Measurements from ENCODE around the gene OGDH. TPM values are rescaled to one million over a fixed set of nuclear protein-coding genes. Genes with fewer than 3 reads are reported as not detected.

The OGDH gene
- total and polyA plus RNA-seq, 10 of the 15 experiments (the other 5 are each of a cell fraction or from before 2014, with no cell fraction given): 4.1 to 103 (median 48.4) TPM

DNA sequence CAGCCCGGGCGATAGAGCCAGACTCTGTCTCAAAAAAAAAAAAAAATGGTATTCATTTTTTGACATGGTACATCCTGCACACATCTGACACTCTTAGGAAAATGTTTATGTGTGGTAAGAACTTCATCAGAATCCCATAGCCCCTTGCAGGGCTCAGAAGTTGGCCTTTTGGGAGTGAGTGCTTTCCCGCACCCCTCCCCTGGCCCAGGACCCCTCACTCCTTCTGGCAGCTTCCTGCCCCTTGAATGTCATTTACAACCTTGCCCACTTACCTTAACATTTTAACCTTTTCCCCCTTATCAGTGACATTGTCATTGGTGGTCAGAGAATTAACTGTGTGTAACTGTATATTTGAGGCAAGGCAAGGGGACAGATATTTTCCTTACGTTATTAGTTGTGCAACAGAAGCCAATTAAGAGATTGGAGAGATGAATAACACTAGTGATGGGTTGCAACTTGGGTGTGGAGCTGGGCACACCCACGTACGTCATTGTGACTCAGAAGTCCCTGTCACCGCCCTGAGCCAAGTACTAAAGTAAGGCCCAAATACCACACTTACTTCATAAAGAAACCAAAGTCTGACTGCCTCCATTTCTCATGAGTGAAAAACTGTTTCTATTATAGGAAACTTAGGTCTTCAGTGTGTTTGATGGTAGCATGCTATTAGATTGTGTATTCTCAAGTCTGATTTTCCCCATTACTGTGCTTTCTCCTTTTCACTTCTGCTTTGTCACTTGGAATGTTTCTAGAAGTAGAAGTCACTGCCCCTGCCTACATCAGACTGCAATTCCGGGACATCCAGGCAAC is 31.6 kb downstream of the OGDH start (continued):
- TF ChIP-seq, protein P1, sequence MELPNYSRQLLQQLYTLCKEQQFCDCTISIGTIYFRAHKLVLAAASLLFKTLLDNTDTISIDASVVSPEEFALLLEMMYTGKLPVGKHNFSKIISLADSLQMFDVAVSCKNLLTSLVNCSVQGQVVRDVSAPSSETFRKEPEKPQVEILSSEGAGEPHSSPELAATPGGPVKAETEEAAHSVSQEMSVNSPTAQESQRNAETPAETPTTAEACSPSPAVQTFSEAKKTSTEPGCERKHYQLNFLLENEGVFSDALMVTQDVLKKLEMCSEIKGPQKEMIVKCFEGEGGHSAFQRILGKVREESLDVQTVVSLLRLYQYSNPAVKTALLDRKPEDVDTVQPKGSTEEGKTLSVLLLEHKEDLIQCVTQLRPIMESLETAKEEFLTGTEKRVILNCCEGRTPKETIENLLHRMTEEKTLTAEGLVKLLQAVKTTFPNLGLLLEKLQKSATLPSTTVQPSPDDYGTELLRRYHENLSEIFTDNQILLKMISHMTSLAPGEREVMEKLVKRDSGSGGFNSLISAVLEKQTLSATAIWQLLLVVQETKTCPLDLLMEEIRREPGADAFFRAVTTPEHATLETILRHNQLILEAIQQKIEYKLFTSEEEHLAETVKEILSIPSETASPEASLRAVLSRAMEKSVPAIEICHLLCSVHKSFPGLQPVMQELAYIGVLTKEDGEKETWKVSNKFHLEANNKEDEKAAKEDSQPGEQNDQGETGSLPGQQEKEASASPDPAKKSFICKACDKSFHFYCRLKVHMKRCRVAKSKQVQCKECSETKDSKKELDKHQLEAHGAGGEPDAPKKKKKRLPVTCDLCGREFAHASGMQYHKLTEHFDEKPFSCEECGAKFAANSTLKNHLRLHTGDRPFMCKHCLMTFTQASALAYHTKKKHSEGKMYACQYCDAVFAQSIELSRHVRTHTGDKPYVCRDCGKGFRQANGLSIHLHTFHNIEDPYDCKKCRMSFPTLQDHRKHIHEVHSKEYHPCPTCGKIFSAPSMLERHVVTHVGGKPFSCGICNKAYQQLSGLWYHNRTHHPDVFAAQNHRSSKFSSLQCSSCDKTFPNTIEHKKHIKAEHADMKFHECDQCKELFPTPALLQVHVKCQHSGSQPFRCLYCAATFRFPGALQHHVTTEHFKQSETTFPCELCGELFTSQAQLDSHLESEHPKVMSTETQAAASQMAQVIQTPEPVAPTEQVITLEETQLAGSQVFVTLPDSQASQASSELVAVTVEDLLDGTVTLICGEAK (IDR thresholded peaks at IDR 0.05; ENCODE audit: borderline replicate concordance): no peak
- TF ChIP-seq HCFC1 (IDR thresholded peaks at IDR 0.05; ENCODE audit: low read length) (no peak), ZNF384 (IDR thresholded peaks at IDR 0.05; ENCODE audit: borderline replicate concordance, low read depth, low read length) (no peak), MXI1 (IDR thresholded peaks at IDR 0.05; ENCODE audit: low read depth, low read length) (no peak), MTA3 (IDR thresholded peaks at IDR 0.05; ENCODE audit: borderline replicate concordance, low read length) (peak; percentile 60; the same call in 1 of the 2 replicates), TCF7 (IDR thresholded peaks at IDR 0.05; ENCODE audit: borderline replicate concordance) (0 out of 2 replicates have a peak, but pooled peaks have one; percentile 52), PML (IDR thresholded peaks at IDR 0.05; ENCODE audit: low read length) (no peak), CREM (IDR thresholded peaks at IDR 0.05; ENCODE audit: low read depth) (peak; percentile 96), CBFB (IDR thresholded peaks at IDR 0.05; ENCODE audit: low read depth) (peak; percentile 48; the same call in 1 of the 2 replicates), TAF1 (IDR thresholded peaks at IDR 0.05; ENCODE audit: borderline replicate concordance, low read depth, low read length) (no peak), CBX3 (IDR thresholded peaks at IDR 0.05; ENCODE audit: borderline replicate concordance, low read depth) (no peak), SMARCA5 (IDR thresholded peaks at IDR 0.05) (peak; percentile 52; the same call in 1 of the 2 replicates), RAD51 (IDR thresholded peaks at IDR 0.05) (no peak; the same call in 1 of the 2 replicates), ZSCAN29 (IDR thresholded peaks at IDR 0.05) (no peak), CTCF (IDR thresholded peaks at IDR 0.05 in 2 of 3, conservative IDR thresholded peaks at IDR 0.05 in 1 of 3; ENCODE audit: control insufficient read depth in 2 of 3, extremely low read depth in 1 of 3, insufficient read depth in 1 of 3, low read depth in 3 of 3, low read length in 3 of 3) (no peak), NFYA (IDR thresholded peaks at IDR 0.05; ENCODE audit: borderline replicate concordance, low read depth, low read length) (no peak), EED (IDR thresholded peaks at IDR 0.05; ENCODE audit: low read depth) (peak; percentile 86), ZNF622 (IDR thresholded peaks at IDR 0.05) (no peak)
- TF ChIP-seq, protein P2, sequence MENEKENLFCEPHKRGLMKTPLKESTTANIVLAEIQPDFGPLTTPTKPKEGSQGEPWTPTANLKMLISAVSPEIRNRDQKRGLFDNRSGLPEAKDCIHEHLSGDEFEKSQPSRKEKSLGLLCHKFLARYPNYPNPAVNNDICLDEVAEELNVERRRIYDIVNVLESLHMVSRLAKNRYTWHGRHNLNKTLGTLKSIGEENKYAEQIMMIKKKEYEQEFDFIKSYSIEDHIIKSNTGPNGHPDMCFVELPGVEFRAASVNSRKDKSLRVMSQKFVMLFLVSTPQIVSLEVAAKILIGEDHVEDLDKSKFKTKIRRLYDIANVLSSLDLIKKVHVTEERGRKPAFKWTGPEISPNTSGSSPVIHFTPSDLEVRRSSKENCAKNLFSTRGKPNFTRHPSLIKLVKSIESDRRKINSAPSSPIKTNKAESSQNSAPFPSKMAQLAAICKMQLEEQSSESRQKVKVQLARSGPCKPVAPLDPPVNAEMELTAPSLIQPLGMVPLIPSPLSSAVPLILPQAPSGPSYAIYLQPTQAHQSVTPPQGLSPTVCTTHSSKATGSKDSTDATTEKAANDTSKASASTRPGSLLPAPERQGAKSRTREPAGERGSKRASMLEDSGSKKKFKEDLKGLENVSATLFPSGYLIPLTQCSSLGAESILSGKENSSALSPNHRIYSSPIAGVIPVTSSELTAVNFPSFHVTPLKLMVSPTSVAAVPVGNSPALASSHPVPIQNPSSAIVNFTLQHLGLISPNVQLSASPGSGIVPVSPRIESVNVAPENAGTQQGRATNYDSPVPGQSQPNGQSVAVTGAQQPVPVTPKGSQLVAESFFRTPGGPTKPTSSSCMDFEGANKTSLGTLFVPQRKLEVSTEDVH (IDR thresholded peaks at IDR 0.05; ENCODE audit: low read depth, partially characterized antibody): peak; percentile 62
- TF ChIP-seq, protein P3, sequence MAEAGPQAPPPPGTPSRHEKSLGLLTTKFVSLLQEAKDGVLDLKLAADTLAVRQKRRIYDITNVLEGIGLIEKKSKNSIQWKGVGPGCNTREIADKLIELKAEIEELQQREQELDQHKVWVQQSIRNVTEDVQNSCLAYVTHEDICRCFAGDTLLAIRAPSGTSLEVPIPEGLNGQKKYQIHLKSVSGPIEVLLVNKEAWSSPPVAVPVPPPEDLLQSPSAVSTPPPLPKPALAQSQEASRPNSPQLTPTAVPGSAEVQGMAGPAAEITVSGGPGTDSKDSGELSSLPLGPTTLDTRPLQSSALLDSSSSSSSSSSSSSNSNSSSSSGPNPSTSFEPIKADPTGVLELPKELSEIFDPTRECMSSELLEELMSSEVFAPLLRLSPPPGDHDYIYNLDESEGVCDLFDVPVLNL (IDR thresholded peaks at IDR 0.05; ENCODE audit: low read depth, low read length): no peak
